Stimulated activated CD8-positive, alpha-beta memory T cell treated with anti-CD3 and anti-CD28 coated beads, Interleukin-12 subunit alpha, Interleukin-12 subunit beta, amount 100 ng/mL, for 24 hours (primary cell): Measurements from ENCODE around the gene FGFBP1.

ENCODE experiments used
- DNase-seq: peaks from one replicate; pipeline ENCODE4 v3.0.0-alpha.2; 2020; ENCODE audit errors: extremely low read depth

The FGFBP1 gene

DNA sequence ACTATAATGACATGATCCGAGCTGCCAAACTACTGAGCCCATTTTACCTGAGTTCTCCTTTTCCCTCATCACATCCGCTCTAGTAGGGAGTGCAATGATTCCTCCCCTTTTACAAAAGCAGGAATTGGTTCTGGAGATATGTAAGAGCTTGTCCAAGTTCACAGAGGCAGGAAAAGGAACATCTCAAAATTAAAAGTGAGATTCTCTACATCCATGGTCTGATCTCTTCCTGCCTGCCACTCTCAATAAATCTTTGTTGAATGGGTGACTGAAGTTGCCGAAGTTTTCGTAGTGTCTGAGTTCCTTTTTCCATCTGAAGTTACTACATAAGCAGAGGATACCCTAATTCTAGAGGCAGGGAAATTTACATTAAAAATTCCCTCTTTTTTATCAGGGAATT, at the start of gene FGFBP1:
FGFBP1 (minus strand) TSS at position 101 of the 400 bp plus-strand sequence. CDS start 2,108 bp downstream, outside the sequence.
- no peak for DNase-seq

DNA sequence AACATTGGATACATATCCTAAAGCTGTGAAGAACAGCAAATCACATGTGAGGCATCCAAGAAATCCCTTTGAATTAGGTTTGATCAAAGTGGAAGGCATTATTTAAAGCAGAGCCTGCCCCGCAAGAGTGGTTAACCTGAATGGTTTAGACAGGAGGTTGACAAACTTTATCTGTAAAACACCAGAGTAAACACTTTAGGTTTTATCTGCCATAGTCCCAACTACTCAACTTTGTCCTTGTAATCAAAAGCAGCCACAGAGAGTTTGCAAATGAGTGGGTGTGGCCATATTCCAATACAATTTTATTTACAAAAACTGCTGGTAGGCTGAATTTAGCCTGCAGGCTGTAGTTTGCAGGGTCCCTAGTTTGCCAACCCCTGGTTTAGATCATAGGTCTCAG, 49.7 kb upstream of the FGFBP1 start:
- no peak for DNase-seq

GRCh38 chr4:15986907-15987306, 48.4 kb upstream of the FGFBP1 start:
- DNase-seq, result no peak

DNA sequence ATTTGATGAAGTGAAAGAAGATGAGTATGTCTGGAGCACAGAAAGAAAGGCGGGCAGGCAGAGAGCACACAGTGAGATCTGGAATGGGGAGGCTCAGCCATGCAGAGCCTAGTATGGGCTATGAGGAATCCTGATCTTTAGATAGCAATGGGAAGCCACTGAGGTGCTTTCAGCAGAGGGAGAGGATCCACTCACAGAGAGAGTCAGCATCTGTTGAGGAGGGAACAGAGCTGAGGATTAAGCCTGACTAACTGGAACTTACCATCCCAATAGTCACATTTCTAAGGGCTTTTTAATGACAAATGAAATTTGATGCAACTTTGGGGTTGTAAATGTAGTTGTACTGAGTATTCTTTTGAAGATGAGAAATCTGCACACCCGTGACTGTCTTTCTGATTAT, 45.1 kb upstream of the FGFBP1 start:
- DNase-seq, result no peak

DNA sequence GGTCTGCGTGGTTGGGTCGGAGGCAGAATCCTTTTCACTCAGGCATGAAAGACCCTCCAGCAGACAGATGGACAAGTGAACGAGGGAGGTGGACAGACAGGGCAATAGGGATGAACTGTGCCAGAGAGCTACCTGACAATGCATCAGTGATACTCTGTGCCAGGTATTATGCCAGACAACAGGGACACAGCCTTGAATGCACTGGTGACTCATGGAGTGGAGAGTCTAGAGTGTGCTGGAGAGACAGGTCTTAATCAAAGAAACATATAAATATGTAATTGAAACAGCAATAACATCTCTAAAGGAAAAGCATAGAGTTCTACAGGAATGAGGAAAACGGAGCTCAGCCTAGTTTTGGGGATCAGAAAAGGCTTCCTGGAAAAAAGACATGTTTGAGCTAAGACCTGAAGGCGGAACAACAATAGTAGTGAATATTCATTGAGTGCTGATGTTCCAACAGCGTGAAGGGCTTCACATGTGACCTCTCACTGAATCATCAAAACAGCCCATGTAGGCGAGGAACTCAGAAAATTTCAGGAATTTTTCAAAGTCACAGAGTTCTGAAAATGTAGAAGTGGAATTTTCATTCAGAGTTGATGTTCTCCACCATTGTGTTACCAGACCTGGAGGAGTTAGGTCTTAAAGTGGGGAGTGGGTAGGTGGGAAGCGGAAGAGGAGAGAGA, 44.4 kb upstream of the FGFBP1 start:
- DNase-seq, result no peak

GRCh38 chr4:15976456-15977447, 38.2 kb upstream of the FGFBP1 start:
- no peak for DNase-seq

DNA sequence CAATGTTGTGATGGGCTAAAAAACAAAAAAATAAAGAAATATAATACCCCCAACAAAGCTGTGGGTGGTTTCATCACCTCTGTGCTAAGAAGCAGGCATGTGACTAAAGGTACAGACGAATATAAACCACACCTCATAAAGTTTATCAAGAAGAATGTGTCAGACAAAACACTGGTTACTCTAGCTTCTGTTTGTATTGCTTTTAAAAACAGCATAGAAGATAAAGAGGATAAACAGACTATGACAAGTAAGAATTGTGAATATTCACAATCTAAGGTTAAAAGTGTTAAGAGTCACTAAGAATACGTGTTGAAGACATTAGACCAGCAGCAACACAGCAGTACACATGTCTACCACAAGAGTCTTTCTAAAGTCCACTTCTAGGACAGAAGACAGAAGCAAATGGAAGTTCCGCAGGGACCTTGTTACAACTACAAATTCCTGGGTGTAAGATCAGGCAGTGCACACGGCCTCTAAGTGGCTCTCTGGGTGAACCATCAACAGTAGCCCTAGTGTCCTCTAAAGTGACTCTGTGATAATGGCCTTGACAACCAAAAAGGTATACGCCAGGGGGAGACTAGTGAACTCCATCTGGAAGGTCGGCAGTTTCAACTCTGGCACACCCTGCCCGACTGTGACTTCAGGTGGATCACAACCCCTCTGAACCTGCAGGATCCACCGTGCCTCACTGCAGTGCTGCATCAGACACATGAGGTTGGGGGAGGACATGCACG, 32.7 kb upstream of the FGFBP1 start:
- DNase-seq, result no peak

GRCh38 chr4:15968551-15969300, 30.2 kb upstream of the FGFBP1 start:
- no peak for DNase-seq

- DNase-seq, result no peak
These were observed 26.8 kb upstream of the FGFBP1 start for GRCh38 chr4:15965325-15965724.

DNA sequence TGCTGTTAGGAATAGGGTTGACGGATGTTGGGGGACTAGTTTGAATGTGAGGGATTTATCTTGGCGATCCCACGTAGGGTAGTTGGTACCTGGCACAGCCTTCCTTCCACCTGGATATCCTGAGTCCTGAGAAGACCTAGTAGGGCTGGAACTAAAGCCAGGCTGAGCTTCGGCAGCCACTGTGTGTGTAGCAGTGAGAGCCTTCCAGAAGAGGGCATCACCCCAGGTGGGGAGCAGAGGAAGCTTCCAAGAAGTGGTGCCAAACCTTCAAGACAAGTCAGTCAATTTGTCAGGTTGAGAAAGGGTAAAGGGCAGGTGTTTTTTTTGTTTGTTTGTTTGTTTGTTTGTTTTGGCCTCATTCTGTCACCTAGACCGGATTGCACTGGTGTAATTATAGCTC, 25.6 kb upstream of the FGFBP1 start:
- no peak for DNase-seq

GRCh38 chr4:15963576-15963975, 25.0 kb upstream of the FGFBP1 start:
- DNase-seq, result peak; percentile 24

DNA sequence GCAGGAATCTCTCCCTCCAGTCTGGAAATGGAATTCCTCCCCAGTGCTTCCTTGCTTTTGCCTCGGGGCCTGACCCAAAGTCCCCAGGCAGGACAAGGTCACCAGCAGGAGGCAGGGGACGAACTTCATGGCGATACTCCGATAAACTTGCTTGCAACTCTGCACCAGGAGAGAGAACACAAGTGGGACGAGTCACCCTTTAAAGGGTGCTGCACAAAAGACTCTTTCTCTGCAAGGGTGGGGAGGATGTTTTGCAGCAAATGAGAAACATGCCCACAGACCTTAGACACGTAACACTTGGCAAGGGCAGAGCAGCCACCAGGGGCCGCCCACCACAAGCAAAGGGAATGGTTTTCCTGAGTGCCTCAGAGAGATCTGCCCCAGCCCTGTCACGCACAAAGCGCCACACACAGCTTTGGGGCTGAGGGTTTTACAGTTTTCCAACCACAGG, 24.5 kb upstream of the FGFBP1 start, which contains the start of gene FGFBP2:
FGFBP2 (minus strand) TSS at position 175 of the 451 bp plus-strand sequence; CDS start at position 129, 46 bp downstream.
- DNase-seq, result peak; percentile 36

DNA sequence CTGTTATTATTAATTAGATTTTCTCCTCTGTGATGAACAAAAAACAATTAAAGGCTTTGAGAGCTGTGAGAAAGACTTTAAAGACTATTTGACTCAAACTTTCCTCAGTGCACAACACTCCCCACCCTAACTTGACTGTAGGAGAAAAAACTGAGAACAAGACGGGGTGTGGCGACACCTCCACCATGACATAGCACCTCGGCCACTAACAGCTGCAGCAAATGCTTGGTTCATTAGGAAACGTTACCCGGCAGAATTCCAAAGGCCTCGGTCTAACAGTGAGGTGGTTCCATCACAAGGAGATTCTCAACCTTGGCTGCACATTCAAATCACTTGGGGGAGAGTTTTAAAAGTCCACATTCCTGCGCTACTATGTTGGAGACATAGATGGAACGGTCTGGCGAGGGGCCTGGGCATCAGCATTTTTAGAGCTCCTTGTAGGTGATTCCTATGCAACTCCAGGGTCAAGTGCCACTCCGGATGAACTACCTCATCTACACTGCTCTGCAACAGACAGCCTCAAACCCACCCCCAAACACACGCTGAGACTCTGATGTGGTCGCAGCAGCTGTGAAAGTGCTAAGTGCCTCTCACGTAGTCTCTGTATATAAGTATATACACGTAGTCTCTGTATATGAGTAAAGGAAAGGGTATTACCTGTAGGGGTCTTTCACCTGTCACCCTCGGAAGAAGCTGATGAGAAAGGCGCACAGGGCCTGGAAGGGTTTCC, 23.4 kb upstream of the FGFBP1 start:
- DNase-seq, result no peak

- DNase-seq, result no peak
These were observed 20.0 kb upstream of the FGFBP1 start for GRCh38 chr4:15958562-15958961.

DNA sequence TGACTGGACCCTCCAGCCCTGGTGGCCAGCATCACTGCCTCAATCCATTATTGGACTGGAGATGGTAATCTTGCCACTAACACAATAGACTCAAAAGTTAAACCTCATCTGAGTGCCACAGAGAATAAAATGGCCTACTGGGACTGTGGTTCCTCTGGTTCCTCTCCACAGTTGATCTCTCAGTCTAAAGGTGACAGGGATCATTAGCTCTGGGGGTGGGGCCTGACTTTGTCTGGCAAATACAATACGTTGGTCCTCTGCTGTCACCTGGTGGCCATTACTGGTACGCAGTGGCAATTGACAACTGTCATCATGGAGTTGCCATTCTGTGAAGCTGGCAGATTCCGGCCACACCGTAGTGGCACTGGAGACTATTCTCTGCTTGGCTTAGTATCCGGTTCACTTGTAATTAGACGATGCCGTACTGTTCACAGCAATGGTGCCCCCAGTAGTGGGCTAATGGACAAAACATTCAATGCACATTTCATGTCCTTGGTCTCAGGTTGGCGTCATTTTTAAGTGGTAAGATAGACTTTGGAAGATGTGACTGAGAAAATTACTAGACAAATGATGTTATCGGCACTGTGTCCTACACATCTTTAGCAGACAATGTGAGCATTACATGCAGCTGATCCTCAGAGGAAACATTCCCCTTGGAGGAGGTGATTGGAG, 17.8 kb upstream of the FGFBP1 start:
- DNase-seq, result peak; percentile 61

DNA sequence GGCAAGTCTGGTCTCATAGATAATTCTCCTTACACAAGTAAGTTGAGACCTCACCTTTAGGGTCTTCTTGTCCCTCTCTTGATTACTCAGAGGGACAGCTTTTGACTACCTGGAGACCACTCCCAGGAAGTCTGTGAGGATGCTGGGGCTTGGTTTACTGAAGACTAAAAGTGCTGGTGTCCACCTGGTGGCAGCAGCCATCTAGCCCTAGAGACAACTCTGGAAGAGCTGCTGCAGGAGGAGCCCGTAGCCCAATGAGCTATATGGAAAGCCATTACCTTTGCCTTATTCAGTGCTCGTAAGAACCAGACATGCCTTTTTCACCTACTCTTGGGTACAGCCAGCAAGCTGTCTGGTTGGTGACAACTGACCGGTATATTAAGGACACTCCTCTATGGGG, 17.1 kb upstream of the FGFBP1 start:
- no peak for DNase-seq

DNA sequence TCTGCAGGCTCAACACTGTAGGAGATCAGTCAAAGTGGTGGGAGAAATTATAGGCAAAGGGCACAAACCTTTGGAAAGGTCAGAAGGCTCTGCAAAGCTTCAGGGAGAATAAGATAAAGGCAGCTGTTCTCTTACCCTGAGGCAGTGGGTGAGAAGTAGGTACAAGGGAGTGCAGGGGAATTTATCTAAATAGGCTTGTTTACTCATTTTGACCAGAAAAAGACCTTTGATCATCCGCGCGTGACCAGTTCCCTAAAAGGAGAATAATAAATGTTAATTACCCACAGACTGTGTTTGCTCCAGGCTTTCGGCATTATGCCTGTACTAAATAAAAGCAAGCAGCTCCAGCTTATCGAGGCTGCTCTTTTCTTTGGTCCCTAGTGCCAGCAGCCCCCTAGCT, 15.1 kb upstream of the FGFBP1 start:
- no peak for DNase-seq

- no peak for DNase-seq
These were observed 13.2 kb upstream of the FGFBP1 start for GRCh38 chr4:15951781-15952180.

- DNase-seq, result no peak
These were observed 10.3 kb upstream of the FGFBP1 start for GRCh38 chr4:15948826-15949225.

- DNase-seq, result no peak
These were observed 9.1 kb upstream of the FGFBP1 start for GRCh38 chr4:15947684-15948083.
